K562 (cell line): ENCODE measurements around the gene CC2D1A. TPM values are rescaled to one million over a fixed set of nuclear protein-coding genes. Genes with fewer than 3 reads are reported as not detected.

Experiments used
- GABPB1 ChIP-seq: sonication (generic); formaldehyde crosslinking; IDR thresholded peaks from 2 replicates; pipeline ENCODE4 v1.8.0; 2022; ENCODE audit warnings: mild to moderate bottlenecking, missing genetic modification reagents
- GTF2B ChIP-seq: IDR thresholded peaks from 2 replicates; pipeline ENCODE4 v1.6.1; 2011; ENCODE audit not compliant: insufficient read length; ENCODE audit errors: extremely low read depth
- KDM4B ChIP-seq, 2 experiments: fragments of 450-650 bp in 1 of 2; sonication (generic) in 1 of 2; IDR thresholded peaks; 2 replicates each; pipeline ENCODE4 v1.6.1; 2016 to 2017; ENCODE audit warnings: borderline replicate concordance in 2 of 2, antibody characterized with exemption in 1 of 2, low read depth in 1 of 2, mild to moderate bottlenecking in 1 of 2
- NFYB ChIP-seq: IDR thresholded peaks from 2 replicates; pipeline ENCODE4 v1.6.1; 2011; ENCODE audit warnings: mild to moderate bottlenecking, moderate library complexity; ENCODE audit not compliant: insufficient read length; ENCODE audit errors: extremely low read depth
- NKRF ChIP-seq: fragments of 450-650 bp; IDR thresholded peaks from 2 replicates; pipeline ENCODE4 v1.6.1; 2016; ENCODE audit warnings: borderline replicate concordance
- ZBTB40 ChIP-seq, 2 experiments: fragments of 450-650 bp in 1 of 2; sonication (generic) in 1 of 2; formaldehyde crosslinking in 1 of 2; IDR thresholded peaks; 2 replicates each; pipeline versions ENCODE4 v1.7.1 to v1.9.0; 2016 to 2022; ENCODE audit warnings: inconsistent platforms in 1 of 2, mild to moderate bottlenecking in 1 of 2, missing genetic modification reagents in 1 of 2
- ZBTB49 ChIP-seq: sonication (generic); formaldehyde crosslinking; IDR thresholded peaks from 2 replicates; pipeline ENCODE4 v1.8.0; 2022; ENCODE audit warnings: missing genetic modification reagents, mild to moderate bottlenecking, borderline replicate concordance
- ZC3H11A ChIP-seq: IDR thresholded peaks from 2 replicates; pipeline ENCODE4 v1.6.1; 2012; ENCODE audit warnings: low read depth, low read length, improper control_type of control experiment
- ZNF766 ChIP-seq: fragments of 200-800 bp; sonication (Bioruptor generic); conservative IDR thresholded peaks from 2 replicates; pipeline ENCODE4 v1.6.1; 2016; ENCODE audit warnings: missing genetic modification characterization, missing compliant biosample characterization
- ZNF77 ChIP-seq: fragments of 250-450 bp; sonication (Bioruptor Pico); IDR thresholded peaks from 2 replicates; pipeline ENCODE4 v1.5.0; 2020
- polyA plus RNA-seq, 8 experiments: library from polyadenylated mRNA; depleted of rRNA in 4 of 8; stranded (reverse) in 5 of 8; unstranded in 3 of 8; fragments of >200 nt; fragmentation: Nextera tagmentation in 2 of 8; fragmentation: Illumina TruSeq in 1 of 8; extraction: Ambion mirVana in 2 of 8; extraction: Trizol in 1 of 8; gene quantifications; 2 replicates each; pipeline versions ENCODE4 v1.2.1 to v1.2.3, GENCODE V29; 2011 to 2014; ENCODE audit warnings: inconsistent platforms in 1 of 8, missing spikeins in 1 of 8
- total RNA-seq, 7 experiments: library from RNA; depleted of rRNA in 6 of 7; stranded (reverse); fragments of >200 nt in 6 of 7; fragmentation: Illumina TruSeq in 2 of 7; extraction: Trizol in 2 of 7; gene quantifications; 2 replicates each; pipeline versions ENCODE4 v1.2.1 to v1.2.3, GENCODE V29; 2011 to 2021; ENCODE audit warnings: low replicate concordance in 1 of 7

Gene CC2D1A
- total and polyA plus RNA-seq, 9 of the 15 experiments (the other 6 are each of a cell fraction or from before 2014, with no cell fraction given): 0.32 to 31.0 (median 12.9) TPM

GRCh38 chr19:13952931-13953531 lies 47.0 kb downstream of the CC2D1A start (continued):
- TF ChIP-seq ZBTB49 (CRISPR knock-in tag) (no peak), KDM4B (IDR thresholded peaks at IDR 0.05; ENCODE audit: borderline replicate concordance in 2 of 2, low read depth in 1 of 2) (no peak), NFYB (no peak), ZNF766 (CRISPR knock-in tag) (no peak), ZC3H11A (no peak), GABPB1 (no peak), GTF2B (no peak), NKRF (no peak), ZBTB40 (IDR thresholded peaks at IDR 0.05) (0 out of 2 replicates have a peak, but pooled peaks have one; percentile 10), ZBTB40 (CRISPR knock-in tag; IDR thresholded peaks at IDR 0.05) (no peak), ZNF77 (CRISPR knock-in tag) (no peak)
